Neural cell (in vitro differentiated cells): Measurements from ENCODE around the gene KRT39. TPM values are rescaled to one million over a fixed set of nuclear protein-coding genes. Genes with fewer than 3 reads are reported as not detected.

Experiments
- H2AFZ ChIP-seq: fragments of 200-600, 300-800 bp; sonication (generic), shearing (Covaris generic); 2 replicates; pipeline ENCODE4 v1.6.0; 2014; ENCODE audit warnings: low read depth, mild to moderate bottlenecking, antibody characterized with exemption, low read length, moderate library complexity
- H3F3A ChIP-seq: fragments of 200-600 bp; shearing (Covaris generic); 2 replicates; pipeline ENCODE4 v1.6.1; 2016; ENCODE audit warnings: mild to moderate bottlenecking, moderate library complexity, mixed read lengths, antibody characterized with exemption, low read length; ENCODE audit not compliant: insufficient read depth, poor library complexity, severe bottlenecking
- H3K27ac ChIP-seq: fragments of 200-600, 300-800 bp; sonication (generic), shearing (Covaris generic); 2 replicates; pipeline ENCODE4 v1.5.1; 2014; ENCODE audit warnings: mild to moderate bottlenecking, low read length, moderate library complexity
- H3K27me3 ChIP-seq: fragments of 300-800, 200-600 bp; sonication (generic), shearing (Covaris generic); 2 replicates; pipeline ENCODE4 v1.6.0; 2014; ENCODE audit warnings: mild to moderate bottlenecking, low read depth, low read length, moderate library complexity; ENCODE audit not compliant: insufficient read depth
- H3K36me3 ChIP-seq: fragments of 300-800, 200-600 bp; sonication (generic), shearing (Covaris generic); 2 replicates; pipeline ENCODE4 v1.5.1; 2014; ENCODE audit warnings: mild to moderate bottlenecking, antibody characterized with exemption, low read length, moderate library complexity; ENCODE audit not compliant: insufficient read depth
- H3K4me2 ChIP-seq: fragments of 300-800, 200-600 bp; sonication (generic), shearing (Covaris generic); 2 replicates; pipeline ENCODE4 v1.6.0; 2014; ENCODE audit warnings: mild to moderate bottlenecking, low read length
- H3K4me3 ChIP-seq: fragments of 300-800, 200-600 bp; sonication (generic), shearing (Covaris generic); 2 replicates; pipeline ENCODE4 v1.5.1; 2014; ENCODE audit warnings: mild to moderate bottlenecking, low read length, moderate library complexity
- H3K79me2 ChIP-seq: fragments of 200-600 bp; shearing (Covaris generic); replicated peaks from 2 replicates; pipeline ENCODE4 v1.6.0; 2014; ENCODE audit warnings: mild to moderate bottlenecking, low read length, moderate library complexity; ENCODE audit not compliant: insufficient read depth
- H3K9ac ChIP-seq: fragments of 300-800, 200-600 bp; sonication (generic), shearing (Covaris generic); 2 replicates; pipeline ENCODE4 v1.6.1; 2016; ENCODE audit warnings: mild to moderate bottlenecking, low read length, mixed read lengths
- H3K9me2 ChIP-seq: fragments of 200-600 bp; shearing (Covaris generic); 2 replicates; pipeline ENCODE4 v1.6.1; 2016; ENCODE audit warnings: mild to moderate bottlenecking, low read length, mixed read lengths; ENCODE audit not compliant: insufficient read depth
- H3K9me3 ChIP-seq: fragments of 200-600, 300-800 bp; sonication (generic), shearing (Covaris generic); 2 replicates; pipeline ENCODE4 v1.6.1; 2016; ENCODE audit warnings: mild to moderate bottlenecking, mixed run types, low read length, moderate library complexity, mixed read lengths
- H4K20me1 ChIP-seq: fragments of 200-600 bp; shearing (Covaris generic); 2 replicates; pipeline ENCODE4 v1.6.1; 2016; ENCODE audit warnings: mild to moderate bottlenecking, mixed run types; ENCODE audit not compliant: insufficient read depth
- EP300 ChIP-seq: fragments of 450-650 bp; conservative IDR thresholded peaks from 2 replicates; pipeline ENCODE4 v1.6.1; 2014; ENCODE audit warnings: antibody characterized with exemption, mild to moderate bottlenecking, moderate library complexity; ENCODE audit not compliant: poor library complexity, severe bottlenecking
- EZH2 ChIP-seq: fragments of 200-600, 300-800 bp; shearing (Covaris generic), sonication (generic); IDR thresholded peaks from 2 replicates; pipeline ENCODE4 v1.6.1; 2014; ENCODE audit warnings: antibody characterized with exemption, low read length, borderline replicate concordance, mild to moderate bottlenecking; ENCODE audit not compliant: insufficient read depth, poor library complexity, severe bottlenecking
- MXI1 ChIP-seq: fragments of 450-650 bp; conservative IDR thresholded peaks from 2 replicates; pipeline ENCODE4 v1.6.1; 2014; ENCODE audit warnings: antibody characterized with exemption, mild to moderate bottlenecking; ENCODE audit not compliant: poor library complexity, severe bottlenecking
- POLR2AphosphoS5 ChIP-seq: IDR thresholded peaks from 2 replicates; pipeline ENCODE4 v1.6.1; 2012
- RAD21 ChIP-seq: fragments of 450-650 bp; conservative IDR thresholded peaks from 2 replicates; pipeline ENCODE4 v1.6.1; 2014; ENCODE audit warnings: antibody characterized with exemption, mild to moderate bottlenecking, moderate library complexity
- SMC3 ChIP-seq: fragments of 450-650 bp; conservative IDR thresholded peaks from 2 replicates; pipeline ENCODE4 v1.6.1; 2014; ENCODE audit warnings: antibody characterized with exemption, mild to moderate bottlenecking, moderate library complexity; ENCODE audit not compliant: poor library complexity
- TAF1 ChIP-seq: IDR thresholded peaks from 2 replicates; pipeline ENCODE4 v1.6.1; 2012; ENCODE audit warnings: low read depth
- polyA plus RNA-seq: library from polyadenylated mRNA; depleted of rRNA; stranded (reverse); fragments of >200 nt; gene quantifications from 2 replicates; pipeline ENCODE4 v1.2.3, GENCODE V29; 2014
- TF ChIP-seq, protein P1 (sequence below): IDR thresholded peaks from 2 replicates; pipeline ENCODE4 v1.6.1; 2012; ENCODE audit warnings: borderline replicate concordance
- TF ChIP-seq, protein P2 (sequence below): fragments of 450-650 bp; IDR thresholded peaks from 2 replicates; pipeline ENCODE4 v1.5.1; 2014; ENCODE audit warnings: antibody characterized with exemption, mild to moderate bottlenecking, moderate library complexity; ENCODE audit not compliant: poor library complexity, severe bottlenecking

The KRT39 gene
- polyA plus RNA-seq, 1 donor from 2014 or later = not detected

GRCh38 chr17:40935624-40936023 lies 31.1 kb downstream of the KRT39 start:
- Histone ChIP-seq H3K9ac (no peak overlapping the region), H3K36me3 (no peaks in the 10 kb centered on the region), H4K20me1 (no peaks in the 10 kb centered on the region), H3K27ac (no peak overlapping the region), H3K9me2 (no peaks in the 10 kb centered on the region), H3K4me2 (no peak overlapping the region), H2AFZ (no peak overlapping the region), H3K4me3 (no peak overlapping the region), H3F3A (no peaks in the 10 kb centered on the region), H3K9me3 (no peaks in the 10 kb centered on the region), H3K79me2 (no peaks in the 10 kb centered on the region), H3K27me3 (no peaks in the 10 kb centered on the region)
- TF ChIP-seq EZH2 (no peak), TAF1 (no peak), RAD21 (no peak), MXI1 (no peak), SMC3 (no peak), POLR2AphosphoS5 (no peak)

DNA sequence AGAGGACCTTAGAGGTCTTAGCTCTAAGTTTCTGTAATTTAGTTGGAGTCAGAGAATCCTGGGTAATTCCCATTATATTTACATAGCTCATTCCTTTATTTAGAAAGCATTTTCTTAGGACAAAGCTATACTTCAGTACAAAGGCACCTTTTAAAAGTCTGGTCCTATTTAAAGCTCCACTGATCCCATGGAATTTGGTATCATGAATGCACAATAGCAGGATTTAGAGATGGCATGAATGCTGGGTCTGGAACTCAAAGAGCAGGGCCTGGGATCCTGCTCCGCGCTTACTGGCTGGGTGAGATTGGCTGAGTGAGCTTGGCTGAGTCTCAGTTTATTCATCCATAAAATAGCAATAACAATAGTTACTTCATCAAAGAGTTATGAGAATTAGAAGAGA lies 34.1 kb downstream of the KRT39 start:
- Histone ChIP-seq H3K79me2 (no peaks in the 10 kb centered on the region), H3K27me3 (no peaks in the 10 kb centered on the region), H2AFZ (no peak overlapping the region), H3K4me3 (no peak overlapping the region), H3K9me2 (no peaks in the 10 kb centered on the region), H3K27ac (no peak overlapping the region), H3F3A (no peaks in the 10 kb centered on the region), H3K9me3 (no peaks in the 10 kb centered on the region), H3K4me2 (no peak overlapping the region), H3K36me3 (no peaks in the 10 kb centered on the region), H3K9ac (no peak overlapping the region), H4K20me1 (no peaks in the 10 kb centered on the region)
- no peak for TF ChIP-seq TAF1

GRCh38 chr17:40931311-40931710 lies 35.4 kb downstream of the KRT39 start:
- no peaks in the 10 kb centered on the region for H3K9me3 ChIP-seq
- no peak overlapping the region for H3K4me3 ChIP-seq
- H3K4me2 ChIP-seq = no peak overlapping the region
- H3F3A ChIP-seq = no peaks in the 10 kb centered on the region
- TF ChIP-seq MXI1 (no peak), POLR2AphosphoS5 (no peak), EZH2 (no peak), TAF1 (no peak), EP300 (no peak), SMC3 (no peak)
- TF ChIP-seq, protein P1, sequence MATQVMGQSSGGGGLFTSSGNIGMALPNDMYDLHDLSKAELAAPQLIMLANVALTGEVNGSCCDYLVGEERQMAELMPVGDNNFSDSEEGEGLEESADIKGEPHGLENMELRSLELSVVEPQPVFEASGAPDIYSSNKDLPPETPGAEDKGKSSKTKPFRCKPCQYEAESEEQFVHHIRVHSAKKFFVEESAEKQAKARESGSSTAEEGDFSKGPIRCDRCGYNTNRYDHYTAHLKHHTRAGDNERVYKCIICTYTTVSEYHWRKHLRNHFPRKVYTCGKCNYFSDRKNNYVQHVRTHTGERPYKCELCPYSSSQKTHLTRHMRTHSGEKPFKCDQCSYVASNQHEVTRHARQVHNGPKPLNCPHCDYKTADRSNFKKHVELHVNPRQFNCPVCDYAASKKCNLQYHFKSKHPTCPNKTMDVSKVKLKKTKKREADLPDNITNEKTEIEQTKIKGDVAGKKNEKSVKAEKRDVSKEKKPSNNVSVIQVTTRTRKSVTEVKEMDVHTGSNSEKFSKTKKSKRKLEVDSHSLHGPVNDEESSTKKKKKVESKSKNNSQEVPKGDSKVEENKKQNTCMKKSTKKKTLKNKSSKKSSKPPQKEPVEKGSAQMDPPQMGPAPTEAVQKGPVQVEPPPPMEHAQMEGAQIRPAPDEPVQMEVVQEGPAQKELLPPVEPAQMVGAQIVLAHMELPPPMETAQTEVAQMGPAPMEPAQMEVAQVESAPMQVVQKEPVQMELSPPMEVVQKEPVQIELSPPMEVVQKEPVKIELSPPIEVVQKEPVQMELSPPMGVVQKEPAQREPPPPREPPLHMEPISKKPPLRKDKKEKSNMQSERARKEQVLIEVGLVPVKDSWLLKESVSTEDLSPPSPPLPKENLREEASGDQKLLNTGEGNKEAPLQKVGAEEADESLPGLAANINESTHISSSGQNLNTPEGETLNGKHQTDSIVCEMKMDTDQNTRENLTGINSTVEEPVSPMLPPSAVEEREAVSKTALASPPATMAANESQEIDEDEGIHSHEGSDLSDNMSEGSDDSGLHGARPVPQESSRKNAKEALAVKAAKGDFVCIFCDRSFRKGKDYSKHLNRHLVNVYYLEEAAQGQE = no peak
- TF ChIP-seq, protein P2, sequence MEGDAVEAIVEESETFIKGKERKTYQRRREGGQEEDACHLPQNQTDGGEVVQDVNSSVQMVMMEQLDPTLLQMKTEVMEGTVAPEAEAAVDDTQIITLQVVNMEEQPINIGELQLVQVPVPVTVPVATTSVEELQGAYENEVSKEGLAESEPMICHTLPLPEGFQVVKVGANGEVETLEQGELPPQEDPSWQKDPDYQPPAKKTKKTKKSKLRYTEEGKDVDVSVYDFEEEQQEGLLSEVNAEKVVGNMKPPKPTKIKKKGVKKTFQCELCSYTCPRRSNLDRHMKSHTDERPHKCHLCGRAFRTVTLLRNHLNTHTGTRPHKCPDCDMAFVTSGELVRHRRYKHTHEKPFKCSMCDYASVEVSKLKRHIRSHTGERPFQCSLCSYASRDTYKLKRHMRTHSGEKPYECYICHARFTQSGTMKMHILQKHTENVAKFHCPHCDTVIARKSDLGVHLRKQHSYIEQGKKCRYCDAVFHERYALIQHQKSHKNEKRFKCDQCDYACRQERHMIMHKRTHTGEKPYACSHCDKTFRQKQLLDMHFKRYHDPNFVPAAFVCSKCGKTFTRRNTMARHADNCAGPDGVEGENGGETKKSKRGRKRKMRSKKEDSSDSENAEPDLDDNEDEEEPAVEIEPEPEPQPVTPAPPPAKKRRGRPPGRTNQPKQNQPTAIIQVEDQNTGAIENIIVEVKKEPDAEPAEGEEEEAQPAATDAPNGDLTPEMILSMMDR = no peak
- H4K20me1 ChIP-seq = no peaks in the 10 kb centered on the region
- H3K79me2 ChIP-seq = no peaks in the 10 kb centered on the region
- no peak overlapping the region for H3K9ac ChIP-seq
- H3K9me2 ChIP-seq = no peaks in the 10 kb centered on the region
- no peaks in the 10 kb centered on the region for H3K27me3 ChIP-seq
- H3K36me3 ChIP-seq = no peaks in the 10 kb centered on the region
- H2AFZ ChIP-seq = no peak overlapping the region
- no peak overlapping the region for H3K27ac ChIP-seq
